GM23338 (cell line): ENCODE measurements around the gene ECHDC1. TPM values are rescaled to one million over a fixed set of nuclear protein-coding genes. Genes with fewer than 3 reads are reported as not detected.

Experiments
- ATAC-seq: fragments of 200-7000 bp; cut with Tn5 transposase; 3 replicates; pipeline ENCODE4 v1.9.1; 2020
- DNase-seq: peaks from one replicate; pipeline ENCODE4 v3.0.0-alpha.2; 2015; ENCODE audit warnings: low spot score
- H2AFZ ChIP-seq: fragments of 200-600 bp; sonication (generic); 2 replicates; pipeline ENCODE4 v1.8.0; 2016; ENCODE audit warnings: antibody characterized with exemption, mild to moderate bottlenecking, moderate library complexity
- H3F3A ChIP-seq: fragments of 200-600 bp; sonication (generic); replicated peaks from 2 replicates; pipeline ENCODE4 v1.8.0; 2017; ENCODE audit warnings: antibody characterized with exemption, mixed run types, low read depth
- H3K27ac ChIP-seq: fragments of 200-600 bp; sonication (generic); 2 replicates; pipeline ENCODE4 v1.6.1; 2016; ENCODE audit warnings: low read depth
- H3K27me3 ChIP-seq: fragments of 200-600 bp; sonication (generic); 2 replicates; pipeline ENCODE4 v1.8.0; 2016; ENCODE audit warnings: mild to moderate bottlenecking, mixed run types, moderate library complexity; ENCODE audit not compliant: insufficient read depth
- H3K36me3 ChIP-seq: fragments of 200-600 bp; sonication (generic); 2 replicates; pipeline ENCODE4 v1.8.0; 2016; ENCODE audit warnings: mild to moderate bottlenecking; ENCODE audit not compliant: insufficient read depth
- H3K4me1 ChIP-seq: fragments of 200-600 bp; sonication (generic); 2 replicates; pipeline ENCODE4 v1.8.0; 2016; ENCODE audit warnings: mild to moderate bottlenecking, moderate library complexity; ENCODE audit not compliant: insufficient read depth
- H3K4me2 ChIP-seq: fragments of 200-600 bp; sonication (generic); 2 replicates; pipeline ENCODE4 v1.7.1; 2017; ENCODE audit warnings: mixed run types
- H3K4me3 ChIP-seq: fragments of 200-600 bp; sonication (generic); 2 replicates; pipeline ENCODE4 v1.6.1; 2016; ENCODE audit warnings: mixed run types
- H3K79me2 ChIP-seq: fragments of 200-600 bp; sonication (generic); replicated peaks from 2 replicates; pipeline ENCODE4 v1.8.0; 2017; ENCODE audit warnings: mild to moderate bottlenecking; ENCODE audit not compliant: insufficient read depth
- H3K9me2 ChIP-seq: fragments of 200-600 bp; sonication (generic); 2 replicates; pipeline ENCODE4 v1.8.0; 2017; ENCODE audit not compliant: insufficient read depth
- H4K20me1 ChIP-seq: fragments of 200-600 bp; sonication (generic); replicated peaks from 2 replicates; pipeline ENCODE4 v1.8.0; 2017; ENCODE audit warnings: mild to moderate bottlenecking; ENCODE audit not compliant: insufficient read depth
- H3K27ac Mint-ChIP-seq: 2 replicates; pipeline ENCODE4 v1.8.0; 2020; ENCODE audit warnings: inconsistent platforms, mild to moderate bottlenecking, moderate library complexity, mixed read lengths
- H3K27me3 Mint-ChIP-seq: 3 replicates; pipeline ENCODE4 v1.8.0; 2022; ENCODE audit warnings: low read depth, mild to moderate bottlenecking, moderate library complexity, mixed read lengths, inconsistent platforms; ENCODE audit not compliant: insufficient read depth, poor library complexity
- H3K36me3 Mint-ChIP-seq: 3 replicates; pipeline ENCODE4 v1.8.0; 2021; ENCODE audit warnings: low read depth, mild to moderate bottlenecking, inconsistent platforms, moderate library complexity, mixed read lengths
- H3K4me1 Mint-ChIP-seq: 3 replicates; pipeline ENCODE4 v1.8.0; 2020; ENCODE audit warnings: mild to moderate bottlenecking, inconsistent platforms, mixed read lengths
- H3K4me3 Mint-ChIP-seq: 3 replicates; pipeline ENCODE4 v1.8.0; 2021; ENCODE audit warnings: moderate library complexity, mild to moderate bottlenecking, inconsistent platforms, mixed read lengths
- H3K9me3 Mint-ChIP-seq: 3 replicates; pipeline ENCODE4 v1.8.0; 2020; ENCODE audit warnings: moderate library complexity, mild to moderate bottlenecking, inconsistent platforms, mixed read lengths
- CREB1 ChIP-seq: fragments of 250-450 bp; sonication (Bioruptor Pico); IDR thresholded peaks from 2 replicates; pipeline ENCODE4 v1.5.0; 2020; ENCODE audit warnings: low read depth, mild to moderate bottlenecking, moderate library complexity
- CTCF ChIP-seq, 2 experiments: fragments of 200-600 bp in 1 of 2; sonication (generic) in 1 of 2; conservative IDR thresholded peaks; 2 replicates each; pipeline versions ENCODE4 v1.5.1 to v1.6.1; 2016 to 2017; ENCODE audit warnings: antibody characterized with exemption in 2 of 2, low read depth in 2 of 2, mild to moderate bottlenecking in 2 of 2, moderate library complexity in 1 of 2
- EZH2 ChIP-seq: fragments of 200-600 bp; sonication (generic); IDR thresholded peaks from one replicate; pipeline ENCODE4 v1.8.0; 2017; ENCODE audit warnings: antibody characterized with exemption, mild to moderate bottlenecking, low read depth; ENCODE audit not compliant: unreplicated experiment
- polyA plus RNA-seq: library from polyadenylated mRNA; unstranded; fragments of >200 nt; fragmentation: Nextera tagmentation; extraction: Ambion mirVana; gene quantifications from 2 replicates; pipeline ENCODE4 v1.2.1, GENCODE V29; 2016
- total RNA-seq: library from RNA; depleted of rRNA; stranded (reverse); fragments of >200 nt; shearing (Covaris generic); gene quantifications from 2 replicates; pipeline ENCODE4 v1.2.3, GENCODE V29; 2014
- TF ChIP-seq, protein P1 (sequence below): fragments of 250-450 bp; sonication (Bioruptor Pico); IDR thresholded peaks from 2 replicates; pipeline ENCODE4 v1.5.0; 2020; ENCODE audit warnings: mild to moderate bottlenecking, moderate library complexity

The ECHDC1 gene
- total and polyA plus RNA-seq, 2 experiments from 2014 or later, result 65.8 to 98.4 TPM

DNA sequence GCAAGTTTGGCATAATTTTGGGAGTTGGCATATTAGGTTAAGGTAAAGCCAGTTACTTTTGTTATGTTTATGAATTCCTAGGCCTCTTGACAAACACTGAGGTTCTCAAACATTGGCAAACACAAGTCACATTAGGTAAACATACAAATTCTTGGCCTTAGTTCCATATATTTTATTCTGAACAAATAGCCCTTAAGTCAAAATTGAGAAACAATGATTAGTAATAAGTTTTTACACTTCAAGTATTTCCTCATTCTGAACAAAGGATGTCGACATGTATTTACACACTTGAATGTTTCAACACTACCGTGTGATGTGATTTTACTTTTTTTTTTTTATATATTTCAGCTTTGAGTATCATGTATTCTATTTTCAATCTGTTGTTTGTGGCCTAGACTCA lies 3.8 kb upstream of the ECHDC1 start (continued):
- TF ChIP-seq, protein P1, sequence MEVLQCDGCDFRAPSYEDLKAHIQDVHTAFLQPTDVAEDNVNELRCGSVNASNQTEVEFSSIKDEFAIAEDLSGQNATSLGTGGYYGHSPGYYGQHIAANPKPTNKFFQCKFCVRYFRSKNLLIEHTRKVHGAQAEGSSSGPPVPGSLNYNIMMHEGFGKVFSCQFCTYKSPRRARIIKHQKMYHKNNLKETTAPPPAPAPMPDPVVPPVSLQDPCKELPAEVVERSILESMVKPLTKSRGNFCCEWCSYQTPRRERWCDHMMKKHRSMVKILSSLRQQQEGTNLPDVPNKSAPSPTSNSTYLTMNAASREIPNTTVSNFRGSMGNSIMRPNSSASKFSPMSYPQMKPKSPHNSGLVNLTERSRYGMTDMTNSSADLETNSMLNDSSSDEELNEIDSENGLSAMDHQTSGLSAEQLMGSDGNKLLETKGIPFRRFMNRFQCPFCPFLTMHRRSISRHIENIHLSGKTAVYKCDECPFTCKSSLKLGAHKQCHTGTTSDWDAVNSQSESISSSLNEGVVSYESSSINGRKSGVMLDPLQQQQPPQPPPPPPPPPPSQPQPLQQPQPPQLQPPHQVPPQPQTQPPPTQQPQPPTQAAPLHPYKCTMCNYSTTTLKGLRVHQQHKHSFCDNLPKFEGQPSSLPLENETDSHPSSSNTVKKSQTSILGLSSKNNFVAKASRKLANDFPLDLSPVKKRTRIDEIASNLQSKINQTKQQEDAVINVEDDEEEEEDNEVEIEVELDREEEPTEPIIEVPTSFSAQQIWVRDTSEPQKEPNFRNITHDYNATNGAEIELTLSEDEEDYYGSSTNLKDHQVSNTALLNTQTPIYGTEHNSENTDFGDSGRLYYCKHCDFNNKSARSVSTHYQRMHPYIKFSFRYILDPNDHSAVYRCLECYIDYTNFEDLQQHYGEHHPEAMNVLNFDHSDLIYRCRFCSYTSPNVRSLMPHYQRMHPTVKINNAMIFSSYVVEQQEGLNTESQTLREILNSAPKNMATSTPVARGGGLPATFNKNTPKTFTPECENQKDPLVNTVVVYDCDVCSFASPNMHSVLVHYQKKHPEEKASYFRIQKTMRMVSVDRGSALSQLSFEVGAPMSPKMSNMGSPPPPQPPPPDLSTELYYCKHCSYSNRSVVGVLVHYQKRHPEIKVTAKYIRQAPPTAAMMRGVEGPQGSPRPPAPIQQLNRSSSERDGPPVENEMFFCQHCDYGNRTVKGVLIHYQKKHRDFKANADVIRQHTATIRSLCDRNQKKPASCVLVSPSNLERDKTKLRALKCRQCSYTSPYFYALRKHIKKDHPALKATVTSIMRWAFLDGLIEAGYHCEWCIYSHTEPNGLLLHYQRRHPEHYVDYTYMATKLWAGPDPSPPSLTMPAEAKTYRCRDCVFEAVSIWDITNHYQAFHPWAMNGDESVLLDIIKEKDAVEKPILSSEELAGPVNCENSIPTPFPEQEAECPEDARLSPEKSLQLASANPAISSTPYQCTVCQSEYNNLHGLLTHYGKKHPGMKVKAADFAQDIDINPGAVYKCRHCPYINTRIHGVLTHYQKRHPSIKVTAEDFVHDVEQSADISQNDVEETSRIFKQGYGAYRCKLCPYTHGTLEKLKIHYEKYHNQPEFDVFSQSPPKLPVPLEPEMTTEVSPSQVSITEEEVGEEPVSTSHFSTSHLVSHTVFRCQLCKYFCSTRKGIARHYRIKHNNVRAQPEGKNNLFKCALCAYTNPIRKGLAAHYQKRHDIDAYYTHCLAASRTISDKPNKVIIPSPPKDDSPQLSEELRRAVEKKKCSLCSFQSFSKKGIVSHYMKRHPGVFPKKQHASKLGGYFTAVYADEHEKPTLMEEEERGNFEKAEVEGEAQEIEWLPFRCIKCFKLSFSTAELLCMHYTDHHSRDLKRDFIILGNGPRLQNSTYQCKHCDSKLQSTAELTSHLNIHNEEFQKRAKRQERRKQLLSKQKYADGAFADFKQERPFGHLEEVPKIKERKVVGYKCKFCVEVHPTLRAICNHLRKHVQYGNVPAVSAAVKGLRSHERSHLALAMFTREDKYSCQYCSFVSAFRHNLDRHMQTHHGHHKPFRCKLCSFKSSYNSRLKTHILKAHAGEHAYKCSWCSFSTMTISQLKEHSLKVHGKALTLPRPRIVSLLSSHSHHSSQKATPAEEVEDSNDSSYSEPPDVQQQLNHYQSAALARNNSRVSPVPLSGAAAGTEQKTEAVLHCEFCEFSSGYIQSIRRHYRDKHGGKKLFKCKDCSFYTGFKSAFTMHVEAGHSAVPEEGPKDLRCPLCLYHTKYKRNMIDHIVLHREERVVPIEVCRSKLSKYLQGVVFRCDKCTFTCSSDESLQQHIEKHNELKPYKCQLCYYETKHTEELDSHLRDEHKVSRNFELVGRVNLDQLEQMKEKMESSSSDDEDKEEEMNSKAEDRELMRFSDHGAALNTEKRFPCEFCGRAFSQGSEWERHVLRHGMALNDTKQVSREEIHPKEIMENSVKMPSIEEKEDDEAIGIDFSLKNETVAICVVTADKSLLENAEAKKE (CRISPR knock-in tag), result no peak
- TF ChIP-seq EZH2, result no peak

DNA sequence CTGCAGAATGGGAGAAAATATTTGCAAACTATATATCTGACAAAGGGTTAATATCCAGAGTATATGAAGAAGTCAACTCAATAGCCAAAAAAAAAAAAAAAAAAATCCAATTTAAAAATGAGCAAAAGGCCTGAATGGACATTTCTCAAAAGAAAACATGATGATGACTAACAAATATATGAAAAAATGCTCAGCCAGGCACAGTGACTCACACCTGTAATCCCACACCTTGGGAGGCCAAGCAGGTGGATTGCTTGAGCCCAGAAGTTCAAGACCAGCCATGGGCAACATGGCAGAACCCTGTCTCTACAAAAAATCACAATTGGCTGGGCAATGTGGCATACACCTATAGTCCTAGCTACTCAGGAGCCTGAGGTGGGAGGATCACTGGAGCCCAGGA lies 2.1 kb upstream of the ECHDC1 start:
- H3K36me3 Mint-ChIP-seq, result peaks cover 21% of the 10 kb centered on the region; the same call in 2 of the 3 replicates
- peaks cover 27% of the 10 kb centered on the region for H3K4me1 ChIP-seq
- H3K9me3 Mint-ChIP-seq, result peaks cover 6% of the 10 kb centered on the region; the same call in 2 of the 3 replicates
- H3K4me2 ChIP-seq, result no peak overlapping the region
- no peak overlapping the region for H2AFZ ChIP-seq
- H3K4me3 Mint-ChIP-seq, result no peak overlapping the region
- H3K27ac Mint-ChIP-seq, result no peak overlapping the region
- H3K36me3 ChIP-seq, result no peaks in the 10 kb centered on the region
- no peak overlapping the region for H3K4me3 ChIP-seq
- DNase-seq (no peak), ATAC-seq (no peak)
- no peaks in the 10 kb centered on the region for H3K9me2 ChIP-seq
- no peaks in the 10 kb centered on the region for H3F3A ChIP-seq
- no peaks in the 10 kb centered on the region for H4K20me1 ChIP-seq
- H3K27me3 ChIP-seq, result no peaks in the 10 kb centered on the region
- H3K79me2 ChIP-seq, result peaks cover 46% of the 10 kb centered on the region
- H3K27me3 Mint-ChIP-seq, result no peaks in the 10 kb centered on the region
- TF ChIP-seq CREB1 (CRISPR knock-in tag), result no peak
- TF ChIP-seq, protein P1 (CRISPR knock-in tag), result no peak
- no peak for TF ChIP-seq EZH2
- no peak for TF ChIP-seq CTCF (conservative IDR thresholded peaks at IDR 0.05; ENCODE audit: low read depth in 2 of 2)
- H3K4me1 Mint-ChIP-seq, result peaks cover 12% of the 10 kb centered on the region
- no peak overlapping the region for H3K27ac ChIP-seq
